WI38 (cell line): ENCODE results near the gene PIGK.

Experiments
- H3K4me3 ChIP-seq: 2 replicates; pipeline ENCODE4 v1.5.1; 2011; ENCODE audit warnings: low read depth, mild to moderate bottlenecking, control low read depth, low read length
- TF ChIP-seq, protein P1 (sequence below): IDR thresholded peaks from 2 replicates; pipeline ENCODE4 v1.5.1; 2012; ENCODE audit warnings: low read depth, mild to moderate bottlenecking, control low read depth, low read length

The PIGK gene

DNA sequence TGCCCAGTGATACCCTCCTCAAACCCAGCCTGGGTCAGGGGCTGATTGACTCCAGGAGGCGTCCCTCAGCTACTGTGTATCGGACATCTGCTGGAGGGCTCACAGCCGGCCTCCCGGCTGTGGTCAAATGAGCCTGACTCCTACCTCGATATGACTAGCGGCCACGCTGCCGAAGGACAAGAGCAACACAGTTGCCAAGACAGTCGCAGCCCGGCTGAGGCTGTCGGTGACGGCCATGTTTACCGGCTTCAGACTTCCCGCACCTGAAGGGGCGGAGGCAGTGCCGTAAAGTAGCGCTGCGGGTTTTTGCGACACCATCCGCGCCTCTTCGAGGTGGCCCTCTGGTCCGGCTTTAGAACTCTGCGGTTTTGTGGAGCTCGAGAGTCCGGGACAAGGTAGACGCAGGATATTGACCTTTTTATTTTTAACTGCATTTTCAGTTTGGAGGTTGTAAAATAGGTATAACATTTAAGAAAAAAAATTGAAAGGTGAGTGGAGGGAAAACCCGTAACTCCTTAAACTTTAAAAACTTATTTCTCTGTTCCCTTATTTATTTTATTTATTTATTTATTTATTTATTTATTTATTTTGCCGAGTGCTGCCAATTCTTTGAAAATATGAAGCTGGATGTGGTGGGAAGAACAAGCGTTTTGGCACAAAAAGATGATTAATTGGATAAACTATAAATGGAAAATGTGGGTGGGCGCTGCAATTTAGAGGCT is at the start of gene PIGK:
Gene PIGK, minus strand, starts transcription at position 265 of the 722 bp plus-strand sequence. Its CDS starts 28 bp downstream, at position 237.
- TF ChIP-seq, protein P1, sequence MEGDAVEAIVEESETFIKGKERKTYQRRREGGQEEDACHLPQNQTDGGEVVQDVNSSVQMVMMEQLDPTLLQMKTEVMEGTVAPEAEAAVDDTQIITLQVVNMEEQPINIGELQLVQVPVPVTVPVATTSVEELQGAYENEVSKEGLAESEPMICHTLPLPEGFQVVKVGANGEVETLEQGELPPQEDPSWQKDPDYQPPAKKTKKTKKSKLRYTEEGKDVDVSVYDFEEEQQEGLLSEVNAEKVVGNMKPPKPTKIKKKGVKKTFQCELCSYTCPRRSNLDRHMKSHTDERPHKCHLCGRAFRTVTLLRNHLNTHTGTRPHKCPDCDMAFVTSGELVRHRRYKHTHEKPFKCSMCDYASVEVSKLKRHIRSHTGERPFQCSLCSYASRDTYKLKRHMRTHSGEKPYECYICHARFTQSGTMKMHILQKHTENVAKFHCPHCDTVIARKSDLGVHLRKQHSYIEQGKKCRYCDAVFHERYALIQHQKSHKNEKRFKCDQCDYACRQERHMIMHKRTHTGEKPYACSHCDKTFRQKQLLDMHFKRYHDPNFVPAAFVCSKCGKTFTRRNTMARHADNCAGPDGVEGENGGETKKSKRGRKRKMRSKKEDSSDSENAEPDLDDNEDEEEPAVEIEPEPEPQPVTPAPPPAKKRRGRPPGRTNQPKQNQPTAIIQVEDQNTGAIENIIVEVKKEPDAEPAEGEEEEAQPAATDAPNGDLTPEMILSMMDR: no peak
- H3K4me3 ChIP-seq: peak within 1 kb of the TSS; percentile 92

DNA sequence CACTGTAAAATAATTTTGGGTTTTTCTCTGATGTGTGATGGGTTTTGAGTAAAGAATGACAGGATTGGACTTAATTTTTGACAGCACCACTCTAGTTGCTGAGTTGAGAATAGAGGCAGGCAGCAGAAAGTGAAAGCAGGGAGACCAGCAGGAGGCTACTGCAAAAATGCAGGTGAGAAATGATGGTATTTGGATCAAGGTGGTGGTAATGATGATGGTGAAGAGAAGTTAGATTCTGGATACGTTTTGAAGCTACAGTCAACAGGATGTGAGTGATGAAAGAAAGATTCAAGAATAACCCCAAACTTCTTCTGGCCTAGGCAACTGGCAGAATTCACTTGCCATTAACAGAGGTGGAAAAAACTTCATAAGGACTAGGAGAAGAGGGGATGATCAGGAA is 47.8 kb upstream of the PIGK start:
- H3K4me3 ChIP-seq: no peak overlapping the region
- TF ChIP-seq, protein P1: no peak

DNA sequence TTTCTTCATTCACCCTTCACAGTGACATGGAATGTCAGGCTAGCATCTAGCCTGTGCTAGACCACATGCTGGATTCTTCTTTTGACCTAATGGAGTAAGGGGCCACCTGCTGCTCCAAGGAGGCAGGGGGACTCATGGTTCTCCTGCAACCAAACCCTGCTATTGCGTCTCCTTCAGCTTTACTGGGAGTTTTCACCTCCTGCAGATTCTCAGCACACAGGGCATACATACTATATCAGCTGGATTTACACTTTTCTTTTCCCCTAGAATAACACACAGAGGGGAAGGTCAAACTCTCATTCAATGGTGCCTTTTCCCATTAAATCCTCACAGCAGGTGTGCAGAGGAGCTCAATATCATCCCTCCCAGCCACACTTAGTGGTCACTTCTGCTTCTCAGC is 46.0 kb upstream of the PIGK start:
- TF ChIP-seq, protein P1: no peak
- H3K4me3 ChIP-seq: no peak overlapping the region

DNA sequence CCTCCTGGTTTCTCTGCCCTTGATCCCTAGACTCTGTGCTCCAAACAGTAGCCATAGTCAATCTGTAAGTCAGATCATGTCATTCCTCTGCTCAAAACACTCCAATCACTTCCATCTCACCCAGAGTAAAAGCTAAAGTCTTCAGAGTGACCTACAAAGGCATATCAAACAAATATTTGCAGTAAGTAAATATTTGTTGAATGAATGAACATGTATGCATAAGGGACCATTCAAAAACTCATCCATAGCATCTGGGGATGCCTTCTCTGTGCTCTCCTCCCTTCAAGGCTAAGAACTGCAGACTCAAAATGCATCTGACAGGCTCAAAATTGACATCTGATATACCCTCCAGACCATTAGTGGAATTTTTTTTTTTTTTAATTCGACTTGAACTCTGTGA is 44.5 kb upstream of the PIGK start:
- TF ChIP-seq, protein P1: no peak

DNA sequence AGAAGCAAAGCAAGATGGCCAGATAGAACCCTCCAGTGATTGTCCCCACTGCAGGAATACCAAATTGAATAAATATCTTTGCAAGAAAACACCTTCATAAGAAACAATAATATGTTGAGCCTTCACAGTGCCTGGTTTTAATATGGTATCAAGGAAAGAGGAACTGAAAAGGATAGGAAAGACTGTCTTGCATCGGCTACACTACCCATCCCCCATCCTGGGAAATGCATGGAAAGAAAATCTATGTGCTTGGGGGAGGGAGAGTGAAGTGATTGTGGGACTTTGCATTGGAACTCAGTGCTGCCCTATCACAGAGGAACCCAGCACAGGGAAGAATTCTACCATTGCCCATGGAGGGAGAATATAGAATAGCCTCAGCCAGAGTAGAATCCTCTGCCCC is 34.0 kb upstream of the PIGK start:
- no peak overlapping the region for H3K4me3 ChIP-seq
- TF ChIP-seq, protein P1: no peak

More for the DNA sequence above, 44.5 kb upstream of the PIGK start:
- H3K4me3 ChIP-seq: no peak overlapping the region

DNA sequence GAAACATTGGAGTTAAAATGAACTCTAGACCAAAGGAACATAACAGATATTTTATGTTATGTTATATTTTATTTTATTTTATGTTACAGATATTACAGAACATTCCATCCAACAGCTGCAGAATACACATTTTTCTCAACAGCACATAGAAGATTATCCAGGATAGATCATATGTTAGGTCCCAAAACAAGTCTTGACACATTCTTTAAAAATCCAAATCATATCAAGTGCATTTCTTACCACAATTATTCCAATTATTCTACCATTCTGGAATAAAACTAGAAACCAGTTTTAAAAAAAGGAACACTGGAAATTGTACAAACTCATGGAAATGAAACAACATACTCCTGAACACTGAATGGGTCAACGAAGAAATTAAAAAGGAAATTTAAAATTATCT is 30.9 kb upstream of the PIGK start:
- no peak overlapping the region for H3K4me3 ChIP-seq
- TF ChIP-seq, protein P1: no peak

DNA sequence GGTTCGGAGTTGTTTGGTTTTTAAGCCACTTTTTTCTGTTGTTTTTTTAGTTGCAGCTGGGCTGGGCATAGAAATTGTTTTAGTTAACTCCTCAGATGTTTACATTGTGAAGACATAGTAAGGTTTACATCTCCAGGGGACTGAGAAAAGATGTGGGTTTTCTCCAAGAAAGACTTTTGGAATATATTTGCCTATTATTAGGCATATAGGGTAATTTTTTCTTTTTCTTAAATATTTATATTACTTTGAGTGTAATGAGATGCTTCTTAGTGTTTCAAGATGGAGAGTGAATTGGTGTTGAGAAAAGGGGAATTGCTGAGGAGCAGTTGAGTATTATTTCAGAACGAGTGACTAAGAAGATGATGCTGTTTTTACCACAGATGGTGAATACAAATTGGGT is 26.6 kb upstream of the PIGK start:
- H3K4me3 ChIP-seq: peak overlapping the region; percentile 2; the same call in 1 of the 2 replicates

More for the DNA sequence above, 26.6 kb upstream of the PIGK start:
- TF ChIP-seq, protein P1: no peak
